Lower lobe of right lung (tissue), 2 donors: ENCODE measurements around the gene GRIP1. TPM values are rescaled to one million over a fixed set of nuclear protein-coding genes. Genes with fewer than 3 reads are reported as not detected.

Experiments used
- ATAC-seq, 2 donors: fragments of 200-7000 bp; cut with Tn5 transposase; one replicate each; pipeline ENCODE4 v1.9.1; 2020 to 2022; ENCODE audit warnings: mild to moderate bottlenecking in 2 of 2, moderate library complexity in 2 of 2
- DNase-seq: peaks from one replicate; pipeline ENCODE4 v3.0.0-alpha.2; 2020
- H3K27ac ChIP-seq: fragments of 200-600 bp; one replicate; pipeline ENCODE4 v1.8.0; 2022
- H3K27me3 ChIP-seq: fragments of 200-600 bp; one replicate; pipeline ENCODE4 v1.8.0; 2022; ENCODE audit warnings: low read depth
- H3K36me3 ChIP-seq: fragments of 200-600 bp; one replicate; pipeline ENCODE4 v1.8.0; 2022; ENCODE audit warnings: mild to moderate bottlenecking
- H3K4me1 ChIP-seq: fragments of 200-600 bp; one replicate; pipeline ENCODE4 v1.8.0; 2022
- H3K4me3 ChIP-seq: fragments of 200-600 bp; one replicate; pipeline ENCODE4 v1.8.0; 2022; ENCODE audit warnings: mild to moderate bottlenecking
- H3K9me3 ChIP-seq: fragments of 200-600 bp; one replicate; pipeline ENCODE4 v1.8.0; 2022
- intact Hi-C: fragments of 100-400 bp; cut with DNase I; formaldehyde crosslinking; loops from one replicate; pipeline ENCODE4 v1.11.0; 2022
- total RNA-seq: library from RNA; stranded (reverse); fragmentation: NEBNext Ultra II Directional; extraction: Animal tissue kit (Norgen Biotek cat#: 25700); gene quantifications from one replicate; pipeline ENCODE4 v1.2.1, GENCODE V29; 2021
- TF ChIP-seq, protein P1 (sequence below): fragments of 200-600 bp; IDR thresholded peaks from one replicate; pipeline ENCODE4 v1.8.0; 2022; ENCODE audit warnings: antibody characterized with exemption, mild to moderate bottlenecking
- donor health status: DM: no; HTN: yes; CAD: no; lungs with severe emphysema.

Gene GRIP1
- total RNA-seq, 1 donor from 2014 or later, result 4.3 TPM

DNA sequence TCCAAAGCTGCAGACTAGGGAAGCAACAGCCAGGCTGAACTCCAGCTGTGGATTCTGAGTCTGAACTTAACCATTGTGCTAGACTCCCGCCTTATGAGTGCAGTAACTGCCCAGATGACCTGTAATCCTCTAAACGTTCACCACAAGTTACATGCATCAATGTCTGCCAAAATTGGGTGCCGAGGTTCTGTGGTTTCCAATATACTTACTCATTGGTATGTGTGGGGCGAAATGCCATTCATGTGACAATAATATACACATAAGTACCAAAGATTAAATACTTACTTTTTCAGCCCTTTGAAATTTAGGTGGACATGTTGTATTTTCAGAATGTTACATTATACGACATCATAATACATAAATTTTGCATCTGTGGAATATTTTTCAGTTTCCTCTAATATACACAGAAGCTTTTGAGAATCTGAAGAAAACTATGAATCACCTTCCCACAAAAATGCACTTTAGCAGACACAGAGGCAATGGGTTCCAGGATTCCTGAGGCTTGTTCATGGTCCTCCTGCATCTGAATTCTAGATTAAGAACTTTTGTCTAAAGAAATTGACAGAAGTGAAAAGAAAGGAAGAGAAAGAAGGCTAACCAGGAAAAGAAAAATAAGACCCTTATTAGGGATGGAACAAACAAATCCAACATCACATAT, 31.7 kb downstream of the GRIP1 start:
- DNase-seq (no peak), ATAC-seq (no peak)
- Histone ChIP-seq H3K27ac (no peak overlapping the region), H3K36me3 (no peaks in the 10 kb centered on the region), H3K9me3 (no peaks in the 10 kb centered on the region), H3K27me3 (no peaks in the 10 kb centered on the region), H3K4me3 (no peak overlapping the region), H3K4me1 (no peaks in the 10 kb centered on the region)
- intact Hi-C loops, result no loop called here
- TF ChIP-seq, protein P1, sequence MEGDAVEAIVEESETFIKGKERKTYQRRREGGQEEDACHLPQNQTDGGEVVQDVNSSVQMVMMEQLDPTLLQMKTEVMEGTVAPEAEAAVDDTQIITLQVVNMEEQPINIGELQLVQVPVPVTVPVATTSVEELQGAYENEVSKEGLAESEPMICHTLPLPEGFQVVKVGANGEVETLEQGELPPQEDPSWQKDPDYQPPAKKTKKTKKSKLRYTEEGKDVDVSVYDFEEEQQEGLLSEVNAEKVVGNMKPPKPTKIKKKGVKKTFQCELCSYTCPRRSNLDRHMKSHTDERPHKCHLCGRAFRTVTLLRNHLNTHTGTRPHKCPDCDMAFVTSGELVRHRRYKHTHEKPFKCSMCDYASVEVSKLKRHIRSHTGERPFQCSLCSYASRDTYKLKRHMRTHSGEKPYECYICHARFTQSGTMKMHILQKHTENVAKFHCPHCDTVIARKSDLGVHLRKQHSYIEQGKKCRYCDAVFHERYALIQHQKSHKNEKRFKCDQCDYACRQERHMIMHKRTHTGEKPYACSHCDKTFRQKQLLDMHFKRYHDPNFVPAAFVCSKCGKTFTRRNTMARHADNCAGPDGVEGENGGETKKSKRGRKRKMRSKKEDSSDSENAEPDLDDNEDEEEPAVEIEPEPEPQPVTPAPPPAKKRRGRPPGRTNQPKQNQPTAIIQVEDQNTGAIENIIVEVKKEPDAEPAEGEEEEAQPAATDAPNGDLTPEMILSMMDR, result no peak

DNA sequence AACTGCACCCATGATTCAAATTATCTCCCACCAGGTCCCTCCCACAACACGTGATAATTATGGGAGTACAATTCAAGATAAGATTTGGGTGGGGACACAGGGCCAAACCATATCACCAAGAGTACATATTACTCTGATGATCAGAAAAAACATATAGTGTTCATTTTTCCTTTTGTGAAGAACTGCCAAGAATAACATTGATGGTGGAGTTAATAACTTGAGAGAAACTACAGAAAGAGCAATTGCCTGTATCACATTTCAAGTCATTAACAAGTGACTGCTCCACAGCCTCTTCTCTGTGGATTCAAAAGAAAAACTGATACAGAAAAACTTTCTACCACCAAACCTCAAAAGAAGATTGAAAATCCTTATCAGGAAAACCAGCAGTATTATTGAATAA, 34.7 kb downstream of the GRIP1 start:
- ATAC-seq (no peak), DNase-seq (no peak)
- H3K4me3 ChIP-seq, result no peak overlapping the region
- no peaks in the 10 kb centered on the region for H3K9me3 ChIP-seq
- H3K27ac ChIP-seq, result no peak overlapping the region
- TF ChIP-seq, protein P1, result no peak
- intact Hi-C loops, result no loop called here
- H3K27me3 ChIP-seq, result no peaks in the 10 kb centered on the region
- H3K4me1 ChIP-seq, result no peaks in the 10 kb centered on the region
- H3K36me3 ChIP-seq, result no peaks in the 10 kb centered on the region

DNA sequence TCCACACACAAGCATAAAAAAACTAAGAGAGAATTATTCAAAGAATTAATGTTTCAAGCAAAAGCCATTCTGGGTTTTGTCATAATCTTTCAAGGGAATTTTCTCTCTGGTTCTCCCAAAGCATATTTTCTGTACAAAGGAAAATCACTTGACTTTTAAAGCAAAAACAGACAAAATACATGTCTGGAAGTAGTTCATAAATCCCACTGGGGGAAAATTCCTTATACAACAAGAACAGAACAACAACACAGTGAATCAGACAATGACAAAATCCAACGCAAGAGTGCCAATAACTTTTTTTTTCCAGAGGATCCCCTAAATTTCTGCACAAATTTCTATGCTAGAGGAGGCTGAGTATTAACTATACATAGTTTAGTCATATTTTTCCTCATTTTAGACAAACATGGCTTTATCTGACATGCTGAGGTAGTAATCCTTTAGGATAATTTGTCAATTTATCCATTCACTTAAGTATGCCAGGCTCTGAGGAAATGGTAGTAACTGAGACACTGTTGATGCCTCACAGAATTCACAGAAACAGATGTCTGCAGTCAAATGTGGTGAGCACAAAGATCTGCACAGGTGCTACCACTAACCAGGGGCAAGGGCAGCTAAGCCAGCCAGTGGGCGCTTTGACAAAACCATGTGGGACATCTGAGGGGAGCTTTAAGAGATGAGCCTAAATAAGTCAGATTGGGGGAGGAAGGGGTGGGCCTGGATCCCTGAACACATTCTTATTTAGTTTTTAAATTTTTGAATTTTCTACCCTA, 38.0 kb downstream of the GRIP1 start:
- H3K9me3 ChIP-seq, result no peaks in the 10 kb centered on the region
- DNase-seq (no peak), ATAC-seq (no peak)
- no peaks in the 10 kb centered on the region for H3K27me3 ChIP-seq
- TF ChIP-seq, protein P1, result no peak
- H3K4me1 ChIP-seq, result no peaks in the 10 kb centered on the region
- intact Hi-C loops, result no loop called here
- no peak overlapping the region for H3K4me3 ChIP-seq
- no peak overlapping the region for H3K27ac ChIP-seq
- no peaks in the 10 kb centered on the region for H3K36me3 ChIP-seq

DNA sequence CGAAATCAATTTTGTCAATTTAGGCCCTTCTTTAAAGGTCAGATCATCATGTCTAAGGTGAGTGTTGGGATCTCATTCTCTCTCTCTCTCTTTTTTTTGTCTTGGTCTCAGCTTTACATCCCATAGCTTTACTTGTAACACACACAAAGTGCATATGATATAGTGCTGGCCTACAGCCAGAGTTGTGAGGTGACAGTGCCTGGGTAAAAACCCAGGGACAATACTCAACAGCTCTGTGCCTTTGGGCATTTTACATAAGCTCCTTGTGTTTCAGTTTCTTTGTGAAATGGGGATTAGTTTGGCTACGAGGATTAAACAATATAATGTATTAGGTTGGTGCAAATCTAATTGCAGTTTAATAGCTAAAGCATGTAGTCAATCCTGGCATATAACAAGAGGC, 40.2 kb downstream of the GRIP1 start:
- H3K27me3 ChIP-seq, result no peaks in the 10 kb centered on the region
- no peak for ATAC-seq

DNA sequence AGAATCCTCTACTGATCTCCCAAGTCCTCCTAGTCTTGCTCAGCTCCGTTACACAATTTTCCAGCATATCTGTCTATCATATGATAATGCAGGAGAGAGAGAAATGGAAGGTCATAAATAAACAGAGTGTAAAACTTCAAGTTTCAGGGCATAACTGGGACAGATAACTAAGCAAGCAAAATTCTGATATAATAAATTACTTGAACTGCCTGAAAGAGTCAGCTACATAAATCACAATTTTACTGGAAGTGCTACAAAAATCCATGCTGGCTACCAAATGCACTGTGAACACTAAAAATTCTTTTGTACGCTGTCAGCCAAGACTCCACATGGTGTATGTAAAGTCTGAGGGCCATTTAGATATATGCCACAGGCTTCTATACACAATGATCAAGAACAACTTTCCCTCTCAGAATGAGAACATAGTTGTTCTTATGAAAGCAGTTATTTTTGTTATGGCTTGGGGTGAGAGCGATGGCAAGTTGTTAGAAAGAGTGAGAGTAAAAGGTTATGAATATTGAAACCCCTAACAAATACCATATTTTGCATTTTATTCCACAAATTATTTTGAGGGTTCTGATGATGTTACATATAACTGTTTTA, 41.1 kb downstream of the GRIP1 start:
- intact Hi-C loops, result no loop called here
- Histone ChIP-seq H3K27me3 (no peaks in the 10 kb centered on the region), H3K9me3 (no peaks in the 10 kb centered on the region), H3K27ac (no peak overlapping the region), H3K36me3 (no peaks in the 10 kb centered on the region), H3K4me1 (peaks cover 4% of the 10 kb centered on the region), H3K4me3 (no peak overlapping the region)
- DNase-seq, result no peak
- TF ChIP-seq, protein P1, result no peak
- no peak for ATAC-seq

More for the DNA sequence above, 40.2 kb downstream of the GRIP1 start:
- no peaks in the 10 kb centered on the region for H3K36me3 ChIP-seq
- no peaks in the 10 kb centered on the region for H3K4me1 ChIP-seq
- DNase-seq, result no peak
- H3K27ac ChIP-seq, result no peak overlapping the region
- no peaks in the 10 kb centered on the region for H3K9me3 ChIP-seq
- intact Hi-C loops, result no loop called here
- TF ChIP-seq, protein P1, result no peak
- H3K4me3 ChIP-seq, result no peak overlapping the region
